HTERT RPE-1 (cell line): ENCODE results near the gene TNFSF18.

Experiments used
- in situ Hi-C: fragments of 300-500 bp; cut with MboI; formaldehyde crosslinking; loops from 4 replicates; pipeline ENCODE4 v1.14.3; 2020; ENCODE audit warnings: low sequenced_read_pairs

TNFSF18 gene

GRCh38 chr1:173042806-173043205 is 7.9 kb downstream of the TNFSF18 start:
- in situ Hi-C loops: no loop called here

DNA sequence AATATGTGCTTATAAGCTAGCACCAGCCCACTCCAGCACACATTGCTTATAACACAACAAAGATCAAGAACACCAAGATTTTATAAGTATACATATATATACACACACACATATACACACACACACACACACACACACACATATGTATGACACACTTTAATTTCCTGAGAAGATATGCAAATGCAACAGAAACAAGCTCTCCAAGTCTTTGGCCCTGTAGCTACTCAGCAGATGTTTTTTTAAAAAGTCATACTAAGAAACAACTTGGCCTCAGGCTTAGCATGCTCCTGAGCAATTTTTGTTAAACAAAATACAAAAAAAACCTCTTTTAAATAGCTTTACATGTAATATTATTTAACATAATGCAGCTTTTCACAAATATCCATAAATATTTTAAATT is 11.1 kb downstream of the TNFSF18 start:
- in situ Hi-C loops: no loop called here

DNA sequence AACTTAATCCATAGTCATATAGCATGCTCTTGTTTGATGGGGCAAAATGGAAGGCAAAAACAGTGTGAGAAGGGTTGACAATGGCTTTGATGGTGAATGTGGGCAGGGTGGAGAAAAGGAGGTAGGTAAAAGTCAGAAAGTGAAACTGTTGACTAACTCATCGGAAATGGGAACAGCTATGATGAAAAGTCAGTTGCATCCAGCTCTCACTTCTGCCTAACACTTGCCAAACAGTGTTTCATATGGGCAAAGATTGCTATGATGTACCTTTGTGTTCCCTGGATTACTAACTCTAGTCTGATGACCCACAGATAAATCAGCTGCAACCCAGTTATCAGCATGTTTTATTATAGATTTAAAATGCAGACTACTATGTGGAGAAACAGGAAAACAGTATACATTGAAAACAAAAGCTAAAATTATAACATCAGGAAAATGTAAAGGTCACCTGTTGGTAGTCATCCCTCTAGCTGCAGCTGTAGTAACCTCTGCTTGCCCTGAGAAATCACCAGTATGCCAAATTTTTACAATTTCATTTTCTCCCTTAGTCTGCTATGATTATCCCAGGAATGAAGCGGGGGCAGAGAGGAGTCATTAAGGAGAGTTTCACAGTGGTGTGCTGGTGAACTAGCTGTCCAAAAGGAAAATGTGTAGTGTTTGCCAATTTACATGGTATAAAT is 11.7 kb downstream of the TNFSF18 start:
- in situ Hi-C loops: no loop called here

- in situ Hi-C loops: no loop called here
Measured at GRCh38 chr1:173024543-173024942, 26.2 kb downstream of the TNFSF18 start.

- in situ Hi-C loops: no loop called here
Measured at GRCh38 chr1:173023343-173023742, 27.4 kb downstream of the TNFSF18 start.

DNA sequence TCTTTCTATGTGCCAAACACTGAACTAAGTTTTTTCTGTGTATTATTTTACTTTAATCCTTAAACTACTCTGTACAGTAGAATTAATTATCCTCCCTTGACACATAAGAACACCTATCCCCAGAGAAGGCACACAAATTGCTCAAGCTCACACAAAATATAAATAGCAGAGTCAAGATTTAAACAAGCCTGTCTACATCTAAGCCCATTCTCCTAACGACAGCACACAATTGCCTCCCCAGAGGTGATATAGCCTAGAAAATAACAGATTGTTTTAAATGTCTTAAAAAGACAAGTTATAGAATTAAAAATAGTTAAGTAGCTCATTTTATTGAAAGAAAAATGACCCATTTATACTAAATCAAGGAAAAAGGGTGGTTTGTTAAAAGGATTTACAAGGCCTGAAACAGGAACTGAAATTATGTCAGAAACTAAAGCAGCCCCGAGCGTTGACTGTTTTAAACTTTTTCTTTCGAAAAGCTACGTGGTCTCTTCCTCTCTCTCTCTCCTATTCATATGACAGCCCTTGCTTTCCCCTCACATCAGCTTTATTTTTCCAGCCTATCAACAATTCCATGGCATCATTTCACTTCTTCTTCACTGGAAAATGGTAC is 30.5 kb downstream of the TNFSF18 start:
- in situ Hi-C loops: no loop called here

DNA sequence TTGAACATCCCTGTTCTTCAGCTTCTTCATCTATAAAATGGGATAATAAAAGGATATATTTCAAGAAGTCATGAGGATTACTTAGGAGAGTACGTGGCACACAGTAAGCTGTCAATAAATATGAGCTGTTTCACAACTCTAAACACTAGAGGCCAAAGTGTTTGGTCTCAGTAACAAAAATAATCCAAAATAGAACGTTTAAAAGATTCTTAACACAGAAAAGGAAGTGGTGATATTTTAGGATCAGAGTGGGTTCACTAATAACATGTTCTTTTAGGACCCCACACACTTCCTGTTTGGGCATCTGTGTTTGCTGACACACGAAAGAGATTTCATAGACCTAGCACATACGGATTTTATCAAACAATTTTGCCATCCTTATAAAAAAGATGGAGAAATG is 32.9 kb downstream of the TNFSF18 start:
- in situ Hi-C loops: no loop called here

- in situ Hi-C loops: no loop called here
Measured at GRCh38 chr1:173016419-173016818, 34.3 kb downstream of the TNFSF18 start.

DNA sequence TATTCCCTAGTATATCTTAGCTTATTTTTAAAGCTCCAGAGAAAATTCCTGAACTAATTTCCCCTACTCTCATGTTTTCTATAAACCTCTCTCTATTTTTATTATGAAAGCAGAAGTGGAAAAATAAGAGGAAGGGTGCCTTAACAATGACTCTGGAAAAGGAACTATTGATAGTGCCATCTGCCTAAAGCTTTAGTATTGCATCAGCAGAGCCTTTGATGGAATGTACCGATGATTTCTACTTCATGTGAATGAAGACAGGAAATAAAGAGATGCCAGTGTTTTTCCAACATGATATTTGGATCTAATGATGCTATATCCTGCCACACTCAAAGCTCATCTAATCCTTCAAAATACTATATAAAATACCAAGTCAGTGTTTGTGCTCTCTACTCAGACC is 35.1 kb downstream of the TNFSF18 start:
- in situ Hi-C loops: no loop called here

GRCh38 chr1:173014160-173014559 is 36.6 kb downstream of the TNFSF18 start:
- in situ Hi-C loops: no loop called here

DNA sequence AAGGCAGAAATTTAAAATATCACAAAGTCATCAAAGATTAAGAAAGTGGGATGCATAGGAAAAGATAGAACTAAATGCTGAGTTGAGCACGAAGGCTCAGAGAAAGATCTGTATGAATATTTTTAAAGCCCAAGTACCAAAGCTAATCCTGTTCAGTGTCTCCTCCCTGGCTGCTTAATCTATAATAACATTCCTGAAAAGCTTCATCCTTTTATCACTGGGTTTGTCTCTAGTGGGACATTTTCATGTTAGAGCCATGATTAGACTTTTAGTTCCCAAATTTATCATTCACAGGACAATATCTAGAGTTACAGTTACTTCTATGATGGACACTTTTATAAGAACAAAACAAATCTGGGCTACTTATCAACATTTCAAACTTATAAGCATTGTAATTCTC is 38.6 kb downstream of the TNFSF18 start:
- in situ Hi-C loops: no loop called here

GRCh38 chr1:173009597-173009996 is 41.1 kb downstream of the TNFSF18 start:
- in situ Hi-C loops: no loop called here

- in situ Hi-C loops: no loop called here
Measured at GRCh38 chr1:173005196-173005864, 45.4 kb downstream of the TNFSF18 start.

GRCh38 chr1:173002891-173003838 is 47.6 kb downstream of the TNFSF18 start:
- in situ Hi-C loops: no loop called here

DNA sequence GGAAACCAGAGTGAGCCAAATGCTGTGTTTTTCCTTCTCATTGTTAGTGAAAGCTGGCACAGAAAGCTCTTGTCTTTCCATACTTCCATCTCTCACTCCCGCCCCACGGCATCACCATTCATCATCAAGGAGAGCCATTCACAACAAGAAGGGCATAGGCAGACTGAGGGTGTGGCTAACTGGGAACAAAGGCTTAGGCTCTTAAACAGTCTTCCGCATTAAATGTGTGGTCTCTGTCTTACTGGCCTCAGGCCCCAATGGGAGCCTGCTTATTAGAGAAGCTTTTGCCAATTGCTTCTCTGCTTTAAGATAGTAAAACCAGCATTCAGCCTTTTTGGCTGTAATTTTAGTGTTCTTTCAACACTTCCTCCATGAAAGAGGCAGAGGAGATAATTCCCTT is 51.4 kb downstream of the TNFSF18 start:
- in situ Hi-C loops: no loop called here

DNA sequence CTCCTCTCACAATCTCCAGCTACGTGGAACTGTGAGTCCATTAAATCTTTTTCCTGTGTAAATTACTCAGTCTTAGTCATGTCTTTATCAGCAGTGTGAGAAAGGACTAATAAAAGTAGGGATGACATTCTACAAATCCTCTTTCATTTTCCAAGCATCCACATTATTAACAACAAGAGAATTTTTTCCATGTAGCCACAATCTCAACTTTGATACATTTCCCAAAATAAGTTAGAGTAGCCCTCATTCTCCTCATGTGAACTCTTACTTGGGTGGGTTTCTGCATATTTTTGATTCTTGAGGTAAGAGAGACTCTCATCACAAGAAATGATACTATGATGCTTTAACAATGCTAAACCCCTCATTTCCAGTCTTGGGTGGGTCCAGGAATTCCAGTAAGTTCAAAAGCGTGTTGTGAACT is 52.8 kb downstream of the TNFSF18 start:
- in situ Hi-C loops: no loop called here

GRCh38 chr1:172993640-172994039 is 57.1 kb downstream of the TNFSF18 start:
- in situ Hi-C loops: no loop called here

- in situ Hi-C loops: no loop called here
Measured at GRCh38 chr1:172991674-172992400, 58.9 kb downstream of the TNFSF18 start.

- in situ Hi-C loops: no loop called here
Measured at GRCh38 chr1:172990598-172991215, 60.0 kb downstream of the TNFSF18 start.
